DMS53 treated with DMSO at 0.1 percent for 48 hours (cell line): ENCODE measurements around the gene CEP290.
"Not testable (repeated sequence)": the region's sequence is repeated elsewhere in the genome, so short reads cannot be mapped to it uniquely, and the experiment has no call there.

Experiments used
- DNase-seq: peaks from one replicate; lab custom pipeline; 2025; ENCODE audit not compliant: unreplicated experiment; lab: John Stamatoyannopoulos, UW

Gene CEP290

DNA sequence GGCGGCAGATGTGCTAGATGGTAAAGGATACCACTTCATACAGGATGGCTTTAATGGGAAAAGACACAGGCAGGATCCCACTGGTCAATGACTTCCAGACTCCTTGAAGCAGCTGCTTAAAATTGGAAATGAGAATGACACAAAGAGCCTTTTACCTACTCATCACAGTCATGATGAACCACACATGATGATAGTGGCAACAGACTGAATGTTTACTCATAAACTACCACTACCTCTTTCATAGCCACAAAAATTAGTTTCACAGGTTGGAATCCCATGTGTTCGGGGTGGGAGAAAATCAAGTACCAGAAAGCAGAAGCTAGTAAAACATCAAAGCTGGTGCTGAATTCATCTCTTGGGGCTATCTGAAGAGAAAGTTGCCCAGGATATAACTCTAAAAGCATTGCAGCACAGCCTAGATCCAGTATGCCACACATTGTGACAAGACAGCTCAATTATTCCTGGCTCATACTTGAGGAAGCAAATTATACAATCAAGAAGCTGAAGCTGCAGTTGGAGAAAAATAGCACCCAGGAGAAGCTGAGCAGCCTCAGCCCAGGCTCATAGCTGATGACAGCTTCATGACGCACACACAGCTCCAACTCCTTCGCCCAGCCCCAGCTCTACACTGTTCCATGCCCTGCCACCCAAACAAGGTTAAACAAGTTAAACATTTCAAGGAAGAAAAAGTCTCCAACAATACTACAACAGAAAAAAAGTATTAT, 83.7 kb downstream of the CEP290 start:
- no peak for DNase-seq

DNA sequence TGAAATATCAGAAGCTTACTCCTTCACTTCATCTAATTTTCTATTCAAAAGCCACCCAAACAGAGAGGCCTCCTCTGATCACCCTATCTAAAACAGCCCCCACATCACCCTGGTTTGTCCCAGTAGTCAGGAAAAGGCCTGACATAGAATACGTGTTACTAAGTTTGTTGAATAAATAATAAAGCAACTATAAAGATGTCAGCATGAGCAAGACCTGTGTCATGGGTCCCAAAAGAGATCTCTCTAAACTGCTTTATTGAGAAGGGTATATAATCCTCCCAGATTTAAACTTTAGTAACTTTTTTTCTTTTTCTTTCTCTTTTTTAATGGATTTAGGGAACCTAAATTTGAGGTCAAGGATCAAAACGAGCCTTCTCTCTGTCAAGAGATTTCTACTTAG, 85.3 kb downstream of the CEP290 start:
- DNase-seq = no peak

DNA sequence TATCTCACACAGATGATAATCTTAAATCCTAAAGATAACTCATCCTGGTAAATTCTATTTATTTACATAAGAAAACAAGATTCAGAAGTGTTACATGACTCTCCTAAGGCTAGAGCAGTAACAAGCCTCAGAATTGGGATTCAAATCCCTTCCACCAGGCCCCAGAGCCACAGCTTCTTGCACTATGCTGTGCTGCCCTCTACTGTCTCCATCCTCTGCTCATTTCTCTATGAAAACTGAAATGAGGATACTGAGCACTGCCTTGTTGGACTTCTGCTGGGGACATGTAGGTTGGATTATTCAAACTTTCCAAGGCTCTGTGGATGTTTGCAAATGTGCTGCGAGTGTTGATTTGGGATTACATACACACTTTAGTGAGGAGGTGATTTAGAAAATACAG, 89.2 kb downstream of the CEP290 start:
- peak; percentile 75 for DNase-seq

DNA sequence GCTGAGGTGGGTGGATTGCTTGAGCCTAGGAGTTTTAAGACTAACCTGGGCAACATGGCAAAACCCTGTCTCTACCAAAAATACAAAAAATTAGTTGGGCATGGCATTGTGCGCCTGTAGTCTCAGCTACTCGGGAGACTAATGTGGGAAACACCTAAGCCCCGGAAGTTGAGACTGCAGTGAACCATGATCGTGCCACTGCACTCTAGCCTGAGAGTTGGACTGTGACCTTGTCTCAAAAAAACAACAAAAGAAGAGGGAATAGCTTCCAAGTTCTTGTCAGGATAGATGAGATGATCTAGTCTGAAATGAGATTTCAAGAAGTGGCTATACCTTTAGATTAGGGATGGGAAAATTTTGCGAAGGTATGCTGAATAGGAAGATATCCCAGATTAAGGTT, 97.9 kb downstream of the CEP290 start:
- no peak for DNase-seq

DNA sequence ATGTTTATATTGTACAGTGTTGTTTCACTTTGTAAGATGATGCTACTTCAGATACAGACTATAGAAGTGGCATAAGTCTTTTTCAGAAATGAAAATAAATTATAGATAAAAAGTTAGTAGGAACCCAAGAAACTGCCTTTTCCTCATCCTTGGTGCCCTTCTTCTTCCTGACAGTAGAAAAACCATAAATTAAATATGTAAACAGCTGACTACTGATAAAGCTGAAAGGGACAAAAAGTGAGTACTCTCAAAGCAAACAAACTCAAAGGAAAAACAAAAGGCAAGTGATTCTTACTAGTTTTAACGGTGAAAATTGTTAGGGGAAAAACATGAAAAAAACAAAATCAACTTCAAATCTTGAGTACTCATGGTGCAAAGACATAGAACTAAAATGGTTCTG, 104.1 kb downstream of the CEP290 start:
- no peak for DNase-seq

DNA sequence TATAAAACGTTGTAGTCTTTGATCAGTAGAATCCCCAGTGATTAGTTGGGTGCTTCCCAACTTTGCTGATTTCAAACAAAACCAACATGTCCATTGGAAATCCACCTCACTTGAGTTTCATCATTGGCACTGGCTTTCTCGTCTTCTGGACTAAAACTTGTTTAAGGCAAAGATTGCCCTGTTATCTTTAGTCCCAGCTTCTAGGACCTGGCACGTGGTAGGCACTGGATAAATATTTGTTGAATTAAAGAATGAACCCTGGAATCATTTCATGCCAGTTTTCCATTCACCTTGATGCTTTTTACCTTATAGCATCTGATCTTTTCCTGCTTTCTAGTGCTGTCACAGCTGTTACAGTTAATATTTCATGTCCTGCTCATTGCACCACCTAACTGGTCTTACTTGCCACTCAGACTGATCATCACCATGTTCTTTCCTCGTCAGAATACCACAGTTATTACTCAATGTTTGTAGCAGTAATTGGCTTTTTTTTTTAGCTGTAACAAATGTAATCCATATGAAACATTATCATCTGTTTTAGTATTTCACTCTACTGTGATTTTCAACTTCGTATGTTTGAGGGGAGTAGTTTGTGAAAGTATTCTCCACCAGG, 105.4 kb downstream of the CEP290 start:
- DNase-seq = no peak

DNA sequence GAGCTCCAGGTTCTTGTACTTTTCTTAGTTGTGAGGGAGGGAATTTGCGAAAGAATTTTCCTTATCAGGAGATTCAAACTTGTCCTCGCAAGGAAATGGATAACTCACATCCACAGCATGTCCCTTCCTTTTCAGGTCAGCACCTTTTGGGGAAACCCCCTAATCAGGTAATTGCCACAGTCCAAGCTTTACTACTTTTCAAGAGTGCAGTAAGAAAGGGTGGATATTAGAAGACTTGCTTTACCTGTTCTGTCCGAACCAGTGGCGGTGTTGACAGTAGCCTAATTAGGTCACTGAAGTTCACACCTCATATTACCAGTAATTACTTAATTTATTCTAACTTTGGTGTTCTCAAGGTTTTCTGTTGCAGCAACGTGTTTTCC, 106.0 kb downstream of the CEP290 start:
- DNase-seq = no peak

DNA sequence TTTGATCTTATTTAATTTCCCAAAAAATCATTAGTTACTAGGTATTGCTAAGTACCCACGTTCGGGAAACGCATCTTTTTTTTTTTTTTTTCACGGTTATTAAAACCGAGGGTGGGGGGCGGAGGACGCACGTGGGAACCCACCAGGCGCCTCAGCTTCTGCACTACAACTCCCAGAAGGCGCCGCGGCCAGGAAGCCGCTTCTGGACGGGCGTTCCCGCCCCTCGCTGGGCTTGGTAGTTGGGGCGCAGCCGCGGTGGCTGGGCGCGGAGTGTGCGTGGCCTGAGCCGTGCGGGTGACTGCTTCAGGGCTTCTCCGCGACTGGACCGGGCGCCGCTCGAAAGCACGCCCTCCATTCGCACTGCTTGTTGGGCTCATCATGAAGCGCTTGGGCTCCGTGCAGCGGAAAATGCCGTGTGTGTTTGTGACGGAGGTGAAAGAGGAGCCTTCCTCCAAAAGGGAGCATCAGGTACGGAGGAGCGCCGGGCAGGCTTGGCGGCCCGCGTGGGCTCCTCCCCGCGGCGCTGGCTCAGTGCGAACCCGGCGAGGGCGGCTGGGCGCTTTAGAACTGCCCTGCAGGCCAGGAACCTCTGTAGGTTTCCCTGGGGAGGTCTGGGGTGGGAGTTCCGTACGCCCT, 106.5 kb downstream of the CEP290 start:
- DNase-seq = peak; percentile 86

DNA sequence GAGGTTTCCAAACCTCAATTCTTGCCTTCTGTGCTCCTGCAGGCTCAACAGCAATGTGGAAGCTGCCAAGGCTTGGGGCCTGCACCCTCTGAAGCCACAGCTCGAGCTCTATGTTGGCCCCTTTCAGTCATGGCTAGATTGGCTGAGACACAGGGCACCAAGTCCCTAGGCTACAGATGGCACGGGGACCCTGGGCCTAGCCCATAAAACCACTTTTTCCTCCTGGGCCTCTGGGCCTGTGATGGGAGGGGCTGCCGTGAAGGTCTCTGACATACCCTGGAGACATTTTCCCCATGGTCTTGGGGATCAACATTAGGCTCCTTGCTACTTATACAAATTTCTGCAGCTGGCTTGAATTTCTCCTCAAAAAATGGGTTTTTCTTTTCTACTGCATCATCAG, 110.7 kb downstream of the CEP290 start:
- DNase-seq = not testable (repeated sequence)

DNA sequence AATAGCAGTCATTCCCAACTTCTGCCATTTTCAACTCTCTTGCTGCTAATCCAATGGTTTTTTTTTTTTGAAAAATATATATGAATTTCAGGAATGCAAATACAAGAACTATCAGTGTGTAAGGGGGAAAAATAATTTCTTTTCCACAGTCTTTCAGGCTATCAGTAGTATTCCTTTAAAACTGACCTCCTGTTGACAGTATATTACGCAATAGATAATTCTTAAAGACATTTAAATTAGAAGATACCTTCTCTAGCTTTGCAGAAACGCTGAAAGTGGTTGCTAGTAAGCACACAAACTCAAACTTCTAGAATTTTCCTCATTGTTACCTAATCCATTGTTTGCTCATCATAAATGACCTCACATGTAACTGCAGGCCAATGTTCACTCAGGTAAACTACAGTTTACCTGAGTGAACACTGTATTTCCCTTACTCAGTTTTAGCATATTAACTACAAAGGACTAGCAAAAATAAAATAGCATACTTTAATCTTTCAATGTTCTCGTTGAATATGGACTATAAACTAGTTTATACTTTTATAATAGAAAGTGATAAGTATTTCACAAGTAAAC, 112.7 kb downstream of the CEP290 start, which contains the start of gene C12orf50:
TSS of gene C12orf50 (minus strand) at position 309 of the 573 bp plus-strand sequence. CDS start 2,439 bp downstream, outside the sequence.
- peak; percentile 22 for DNase-seq

DNA sequence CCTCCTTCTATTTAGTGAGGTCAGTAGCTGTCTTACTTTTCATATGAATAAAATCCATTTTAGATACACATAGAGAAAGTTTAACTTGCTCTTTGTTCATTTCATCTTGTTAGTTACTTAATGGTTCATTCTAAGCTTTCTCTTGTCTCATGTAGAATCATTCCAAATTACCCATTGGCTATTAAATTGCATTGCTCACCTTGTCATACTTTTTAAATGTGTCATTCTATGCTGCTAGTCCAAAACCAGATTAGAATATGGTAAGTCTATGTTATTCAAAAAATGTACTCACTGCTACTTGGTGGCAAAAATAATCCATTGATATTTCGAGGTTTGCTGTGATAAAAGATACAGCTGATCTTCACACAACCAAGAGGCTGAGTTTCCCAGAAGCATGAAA, 115.7 kb downstream of the CEP290 start:
- no peak for DNase-seq

DNA sequence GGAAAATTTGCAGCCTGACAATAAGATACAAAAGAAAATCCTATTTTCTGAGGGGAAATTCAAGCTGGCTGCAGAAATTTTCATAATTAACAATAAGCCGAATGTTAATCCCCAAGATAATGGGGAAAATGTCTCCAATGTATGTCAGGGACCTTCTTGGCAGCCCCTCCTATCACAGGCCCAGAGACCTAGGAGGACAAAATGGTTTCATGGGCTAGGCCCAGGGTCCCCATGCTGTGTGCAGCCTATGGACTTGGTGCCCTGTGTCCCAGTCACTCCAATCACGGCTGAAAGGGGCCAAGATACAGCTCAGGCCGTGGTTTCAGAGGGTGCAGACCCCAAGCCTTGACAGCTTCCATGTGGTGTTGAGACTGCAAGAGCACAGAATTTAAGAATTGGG, 123.9 kb downstream of the CEP290 start:
- no peak for DNase-seq

DNA sequence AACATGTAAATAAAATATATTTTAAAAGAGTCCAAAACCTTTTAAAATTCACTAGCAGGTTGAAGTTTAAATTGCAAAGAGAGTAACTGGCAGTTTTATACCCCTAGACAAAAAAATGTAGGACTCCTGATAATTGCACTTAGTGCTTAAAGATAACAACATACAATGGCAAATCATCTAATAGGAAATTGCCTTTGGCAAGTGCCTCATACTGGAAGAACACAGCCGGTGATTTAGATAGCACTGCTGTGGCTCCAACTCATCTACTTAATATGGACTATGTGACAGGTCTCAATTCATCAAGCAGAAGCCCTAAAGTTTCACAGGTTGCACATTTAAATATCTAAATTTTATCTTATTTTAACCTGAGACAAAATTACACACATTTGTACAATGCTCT, 126.1 kb downstream of the CEP290 start:
- DNase-seq = no peak

DNA sequence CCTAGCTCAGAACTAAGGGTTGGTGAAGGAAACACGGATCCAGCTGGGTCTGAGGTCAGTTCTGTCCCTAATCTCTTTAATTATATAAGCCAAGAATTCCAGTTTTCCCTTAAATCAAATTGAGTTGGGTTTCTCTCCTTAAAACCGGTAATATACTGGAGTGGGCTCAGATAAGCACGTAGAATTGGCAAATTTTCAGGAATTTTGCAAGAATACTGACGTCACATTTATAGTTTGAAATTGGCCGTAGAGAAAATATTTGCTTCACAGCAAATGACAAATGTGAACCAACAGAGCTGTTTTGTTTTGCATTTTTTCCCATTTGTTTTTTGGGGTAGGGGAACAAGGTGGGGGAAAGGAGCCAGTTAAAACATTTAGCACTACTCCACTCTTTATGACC, 130.1 kb downstream of the CEP290 start:
- no peak for DNase-seq

DNA sequence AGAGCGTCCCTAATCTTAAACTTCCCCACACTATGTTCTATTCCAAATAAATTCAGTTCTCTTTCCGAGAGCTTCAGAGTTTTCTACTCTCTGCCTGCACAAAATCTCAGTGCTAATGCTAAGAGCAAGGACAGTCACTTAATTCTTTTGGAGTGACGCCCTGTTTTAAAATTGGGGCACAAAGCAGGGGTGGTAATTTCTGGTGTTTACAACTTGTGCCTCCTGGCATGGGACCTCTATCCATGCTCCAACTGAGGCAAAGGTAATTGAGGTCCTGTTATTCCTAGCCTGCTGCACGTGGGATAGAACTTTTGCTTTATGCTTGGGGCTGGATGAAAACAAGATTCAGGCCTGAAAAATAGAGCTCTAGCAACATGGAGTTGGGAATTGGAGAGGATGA, 135.5 kb downstream of the CEP290 start:
- DNase-seq = no peak

DNA sequence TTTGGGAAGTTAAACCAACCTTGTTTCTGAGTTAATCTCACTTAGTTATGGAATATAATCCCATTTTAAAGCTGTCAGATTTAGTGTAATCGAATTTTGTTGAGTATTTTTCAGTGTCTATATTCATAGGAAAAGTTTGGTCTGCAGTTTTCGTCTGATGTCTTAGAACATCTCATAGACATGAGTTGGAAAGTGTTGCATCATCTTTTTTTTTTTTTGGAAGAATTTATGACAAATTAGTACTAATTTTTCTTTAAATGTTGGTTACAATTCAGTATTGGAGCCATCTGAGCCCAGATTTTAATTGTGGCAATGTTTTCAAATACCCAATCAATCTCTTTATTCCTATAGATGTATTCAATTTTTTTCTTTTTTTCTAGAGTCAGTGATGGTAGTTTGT, 140.6 kb downstream of the CEP290 start:
- no peak for DNase-seq
